HG03520 (cell line): Measurements from ENCODE around the gene SASH3.

ENCODE experiments used
- ATAC-seq: cut with Tn5 transposase; IDR thresholded peaks from one replicate; pipeline ENCODE4 v1.9.1; 2021; ENCODE audit warnings: mild to moderate bottlenecking, moderate library complexity; ENCODE audit not compliant: unreplicated experiment

The SASH3 gene

GRCh38 chrX:129755779-129756650 is 23.7 kb upstream of the SASH3 start:
- ATAC-seq = no peak

- ATAC-seq = no peak
These were observed 20.1 kb upstream of the SASH3 start for GRCh38 chrX:129759576-129760061.

- no peak for ATAC-seq
These were observed 19.6 kb upstream of the SASH3 start for GRCh38 chrX:129760155-129760554.

DNA sequence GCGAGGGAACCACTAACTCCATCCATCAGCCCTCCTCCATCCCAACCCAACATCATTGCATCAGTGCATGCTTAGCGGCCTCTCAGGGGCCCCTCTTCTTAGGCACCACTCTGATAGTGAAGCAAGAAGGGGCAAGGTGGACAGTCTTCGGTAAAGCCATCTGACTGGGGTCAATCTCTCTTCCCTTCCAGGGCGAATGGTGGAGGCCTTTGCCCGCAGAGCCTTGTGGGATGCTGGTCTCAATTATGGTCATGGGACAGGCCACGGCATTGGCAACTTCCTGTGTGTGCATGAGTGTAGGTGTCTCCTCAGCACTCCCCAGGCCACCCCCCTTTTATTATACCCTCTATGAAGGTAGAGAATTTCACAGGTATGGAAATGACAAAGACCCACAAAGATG is 18.8 kb upstream of the SASH3 start:
- ATAC-seq = no peak

- ATAC-seq = no peak
These were observed 18.2 kb upstream of the SASH3 start for GRCh38 chrX:129761596-129761995.

GRCh38 chrX:129762448-129762847 is 17.3 kb upstream of the SASH3 start:
- no peak for ATAC-seq

DNA sequence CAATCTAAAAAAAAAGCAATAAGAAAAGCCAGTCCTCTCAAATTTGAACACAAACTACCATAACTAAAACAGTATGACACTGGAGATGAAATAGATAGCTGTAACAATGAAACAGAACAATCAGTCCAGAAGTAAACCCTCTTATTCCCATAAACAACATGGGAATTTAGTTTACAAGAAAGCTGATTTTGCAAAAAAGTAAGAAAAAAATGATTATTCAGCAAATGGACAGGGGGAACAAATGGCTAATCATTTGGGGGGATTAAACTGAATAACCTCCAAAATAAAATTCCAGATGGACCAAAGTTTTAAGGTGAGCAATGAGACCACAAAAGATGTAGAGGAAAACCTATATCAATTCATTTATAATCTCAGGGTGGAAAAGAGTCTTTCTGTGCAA is 16.1 kb upstream of the SASH3 start:
- no peak for ATAC-seq

- no peak for ATAC-seq
These were observed 11.6 kb upstream of the SASH3 start for GRCh38 chrX:129768186-129768585.

DNA sequence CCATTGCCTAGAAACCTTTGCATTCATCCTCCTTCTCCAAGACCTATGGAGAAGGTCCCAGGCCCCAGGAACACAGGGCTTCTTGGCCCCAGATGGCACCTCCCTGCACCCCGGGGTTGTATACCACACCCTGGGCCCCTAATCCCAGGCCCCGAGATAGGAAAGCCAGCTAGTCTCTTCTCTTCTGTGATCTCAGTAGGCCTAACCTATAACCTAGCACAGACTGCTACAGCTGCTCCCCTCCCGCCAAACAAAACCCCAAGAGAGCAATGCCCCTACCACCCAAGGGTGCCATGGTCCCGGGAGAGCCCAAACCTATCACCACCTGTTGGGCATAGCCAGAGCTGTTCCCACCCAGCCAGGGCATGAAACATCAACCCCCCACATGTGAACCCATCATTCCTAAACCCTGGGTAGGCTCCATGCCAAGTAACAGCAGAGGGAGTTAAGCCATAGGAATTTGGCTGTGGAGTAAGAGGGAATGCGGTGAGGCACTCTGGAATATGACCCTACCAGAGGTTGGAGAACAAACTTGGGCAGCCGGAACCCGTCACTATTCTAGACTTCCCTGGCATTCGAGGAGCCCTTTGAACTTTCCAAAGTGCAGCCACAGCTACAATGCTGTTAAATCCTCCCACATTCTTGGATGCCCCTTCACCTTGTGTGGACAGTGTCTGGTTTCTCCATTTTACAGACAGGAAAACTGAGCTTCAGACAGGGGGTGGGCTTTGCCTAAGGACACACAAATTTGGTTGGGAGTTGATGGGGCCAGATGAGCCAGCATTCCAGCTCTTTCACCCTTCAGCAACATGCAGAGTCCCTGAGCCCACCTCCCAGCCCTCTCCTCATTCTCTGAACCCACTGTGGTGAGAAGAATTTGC is 10.9 kb upstream of the SASH3 start:
- no peak for ATAC-seq

GRCh38 chrX:129769467-129770154 is 10.1 kb upstream of the SASH3 start:
- ATAC-seq = peak; percentile 37

GRCh38 chrX:129771266-129771995 is 8.3 kb upstream of the SASH3 start:
- ATAC-seq = no peak

DNA sequence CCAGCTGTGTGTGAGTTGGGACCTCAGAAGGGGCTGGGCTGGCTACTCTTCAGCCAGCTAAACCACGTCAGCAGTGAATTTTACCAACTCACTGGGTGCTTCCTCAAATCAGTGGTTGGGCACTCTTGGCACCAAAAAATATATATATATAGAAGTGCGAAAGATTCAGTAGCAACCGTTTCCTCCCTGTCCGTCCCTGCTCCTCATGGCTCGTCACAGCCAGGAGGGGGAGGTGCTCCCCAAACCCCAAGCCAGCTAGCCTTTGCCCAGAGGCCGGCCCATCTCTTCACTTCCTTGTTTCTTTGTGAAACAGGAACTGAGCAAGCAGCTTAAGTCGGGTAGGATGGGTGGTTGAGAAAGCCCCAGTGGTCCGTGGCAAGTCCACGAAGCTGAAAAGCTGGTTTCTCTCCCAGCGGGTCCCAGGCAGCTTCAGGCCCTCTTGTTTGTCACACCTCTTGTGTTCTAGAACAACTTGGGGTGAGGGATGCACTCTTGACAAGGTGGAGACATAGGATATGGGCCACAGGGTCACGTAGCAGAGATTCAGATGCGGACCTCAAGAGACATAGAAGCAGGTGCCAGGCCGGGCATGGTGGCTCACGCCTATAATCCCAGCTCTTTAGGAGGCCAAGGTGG is 6.8 kb upstream of the SASH3 start:
- ATAC-seq = peak; percentile 70

GRCh38 chrX:129773649-129774458 is 5.9 kb upstream of the SASH3 start:
- ATAC-seq = no peak

- ATAC-seq = peak; percentile 18
These were observed 2.3 kb upstream of the SASH3 start for GRCh38 chrX:129777218-129778030.

GRCh38 chrX:129779086-129779672 is 570 bp upstream of the SASH3 start:
- no peak for ATAC-seq

GRCh38 chrX:129780441-129781105 is 824 bp downstream of the SASH3 start:
- ATAC-seq = no peak

DNA sequence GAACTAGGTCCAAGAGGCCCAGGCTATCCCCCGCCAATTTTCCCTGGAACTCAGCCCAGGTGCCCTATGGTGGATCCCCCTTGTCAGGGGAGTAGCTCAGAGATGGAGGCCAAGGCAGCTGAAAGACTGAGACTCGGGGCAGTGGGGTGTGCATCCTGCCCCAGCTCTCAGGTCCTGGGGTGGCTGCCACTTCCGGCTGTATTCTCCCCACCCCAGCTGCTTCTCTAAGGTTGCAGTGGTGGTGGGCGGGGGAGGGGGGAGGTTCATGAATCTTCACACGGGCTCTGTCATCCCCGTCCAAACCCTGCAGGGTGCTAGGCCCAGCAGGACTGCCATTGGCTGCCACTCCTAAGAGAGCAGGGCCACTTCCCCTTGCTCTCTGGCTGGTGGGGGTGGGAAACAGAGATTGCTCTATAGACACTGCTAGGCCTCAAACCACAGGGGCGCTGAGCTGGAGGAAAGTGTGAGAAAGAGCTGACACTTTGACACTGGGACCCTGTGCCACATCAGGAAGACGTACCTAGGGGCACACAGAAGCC is 1.5 kb downstream of the SASH3 start:
- peak; percentile 74 for ATAC-seq
